ENCODE results near the gene UBXN11. TPM values are rescaled to one million over a fixed set of nuclear protein-coding genes. Genes with fewer than 3 reads are reported as not detected.

The UBXN11 gene
- total RNA-seq, 4 donors from 2014 or later, result 3.7 to 12.1 (median 10.5) TPM

DNA sequence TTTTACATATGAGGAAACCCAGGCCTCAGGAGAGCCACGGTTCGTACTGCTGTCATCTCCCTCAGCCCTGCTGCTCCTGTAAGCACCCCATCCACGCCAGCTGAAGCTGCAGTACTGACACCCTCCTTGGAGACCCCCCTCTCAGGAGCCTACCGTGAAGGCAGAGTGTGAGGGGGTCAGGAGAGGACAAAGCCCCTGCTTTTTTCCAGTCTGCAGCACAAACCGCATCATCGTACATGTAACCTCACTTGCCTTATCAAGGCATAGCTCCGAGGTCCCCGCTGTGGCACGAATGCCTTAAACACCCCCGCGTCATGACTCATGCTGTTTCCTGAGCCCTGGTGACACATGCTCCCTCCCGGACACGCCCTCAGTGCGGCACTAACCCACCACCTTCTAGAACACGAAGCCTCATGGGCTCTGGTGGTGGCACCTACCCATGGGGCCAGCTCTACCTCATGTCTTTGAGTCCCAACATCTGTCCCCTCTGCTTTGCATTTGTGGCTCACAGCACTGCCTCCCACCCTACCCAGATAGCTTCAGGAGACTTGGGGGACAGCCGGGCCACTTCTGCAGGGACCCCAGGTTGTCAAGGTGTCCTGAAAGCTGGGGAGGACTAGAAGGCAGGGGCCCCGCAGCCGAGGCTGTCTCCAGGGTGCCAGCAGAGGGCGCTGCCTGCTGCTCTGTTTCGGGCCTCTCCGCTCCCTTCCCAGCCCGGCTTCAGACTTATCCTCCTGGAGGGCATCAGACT is 21.7 kb downstream of the UBXN11 start:
- peak overlapping the region in 3 of 4 donors; percentile 95 to 97 (median 95) for H3K27ac ChIP-seq
- H3K9me3 ChIP-seq, result no peaks in the 10 kb centered on the region
- peaks cover 0 to 86% (median 38%) of the 10 kb centered on the region in 3 donors for H3K4me1 ChIP-seq
- H3K36me3 ChIP-seq, result no peaks in the 10 kb centered on the region
- no peaks in the 10 kb centered on the region for H3K27me3 ChIP-seq
- WGBS, 2 donors (ENCODE audit: low coverage in 1 of 2), result 16 to 32% methylated on average over 8 to 14 of the region's 22 CpGs
- no peak for TF ChIP-seq POLR2A (IDR thresholded peaks at IDR 0.05)
- peak; percentile 63 for TF ChIP-seq POLR2AphosphoS5 (IDR thresholded peaks at IDR 0.05)
- TF ChIP-seq, protein P1, sequence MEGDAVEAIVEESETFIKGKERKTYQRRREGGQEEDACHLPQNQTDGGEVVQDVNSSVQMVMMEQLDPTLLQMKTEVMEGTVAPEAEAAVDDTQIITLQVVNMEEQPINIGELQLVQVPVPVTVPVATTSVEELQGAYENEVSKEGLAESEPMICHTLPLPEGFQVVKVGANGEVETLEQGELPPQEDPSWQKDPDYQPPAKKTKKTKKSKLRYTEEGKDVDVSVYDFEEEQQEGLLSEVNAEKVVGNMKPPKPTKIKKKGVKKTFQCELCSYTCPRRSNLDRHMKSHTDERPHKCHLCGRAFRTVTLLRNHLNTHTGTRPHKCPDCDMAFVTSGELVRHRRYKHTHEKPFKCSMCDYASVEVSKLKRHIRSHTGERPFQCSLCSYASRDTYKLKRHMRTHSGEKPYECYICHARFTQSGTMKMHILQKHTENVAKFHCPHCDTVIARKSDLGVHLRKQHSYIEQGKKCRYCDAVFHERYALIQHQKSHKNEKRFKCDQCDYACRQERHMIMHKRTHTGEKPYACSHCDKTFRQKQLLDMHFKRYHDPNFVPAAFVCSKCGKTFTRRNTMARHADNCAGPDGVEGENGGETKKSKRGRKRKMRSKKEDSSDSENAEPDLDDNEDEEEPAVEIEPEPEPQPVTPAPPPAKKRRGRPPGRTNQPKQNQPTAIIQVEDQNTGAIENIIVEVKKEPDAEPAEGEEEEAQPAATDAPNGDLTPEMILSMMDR (IDR thresholded peaks at IDR 0.05), result peak in 3 of 4 experiments; percentile 52 to 71 (median 63)
- no peak for TF ChIP-seq EP300 (IDR thresholded peaks at IDR 0.05)
- H3K4me3 ChIP-seq, result no peak overlapping the region
- peak; percentile 33 for ATAC-seq

- Histone ChIP-seq H3K27ac (peak overlapping the region in 3 of 4 donors; percentile 95 to 97 (median 95)), H3K4me1 (peaks cover 0 to 88% (median 42%) of the 10 kb centered on the region in 3 donors), H3K27me3 (no peaks in the 10 kb centered on the region), H3K4me3 (no peak overlapping the region), H3K36me3 (no peaks in the 10 kb centered on the region), H3K9me3 (no peaks in the 10 kb centered on the region)
- TF ChIP-seq POLR2AphosphoS5 (IDR thresholded peaks at IDR 0.05) (no peak), POLR2A (IDR thresholded peaks at IDR 0.05) (no peak), EP300 (IDR thresholded peaks at IDR 0.05) (no peak)
- TF ChIP-seq, protein P1 (IDR thresholded peaks at IDR 0.05), result no peak
- WGBS, 2 donors (ENCODE audit: low coverage in 1 of 2), result 71 to 90% methylated on average over 3 of the region's 12 CpGs
- no peak for ATAC-seq
These were observed 22.4 kb downstream of the UBXN11 start for GRCh38 chr1:26283871-26284596.

DNA sequence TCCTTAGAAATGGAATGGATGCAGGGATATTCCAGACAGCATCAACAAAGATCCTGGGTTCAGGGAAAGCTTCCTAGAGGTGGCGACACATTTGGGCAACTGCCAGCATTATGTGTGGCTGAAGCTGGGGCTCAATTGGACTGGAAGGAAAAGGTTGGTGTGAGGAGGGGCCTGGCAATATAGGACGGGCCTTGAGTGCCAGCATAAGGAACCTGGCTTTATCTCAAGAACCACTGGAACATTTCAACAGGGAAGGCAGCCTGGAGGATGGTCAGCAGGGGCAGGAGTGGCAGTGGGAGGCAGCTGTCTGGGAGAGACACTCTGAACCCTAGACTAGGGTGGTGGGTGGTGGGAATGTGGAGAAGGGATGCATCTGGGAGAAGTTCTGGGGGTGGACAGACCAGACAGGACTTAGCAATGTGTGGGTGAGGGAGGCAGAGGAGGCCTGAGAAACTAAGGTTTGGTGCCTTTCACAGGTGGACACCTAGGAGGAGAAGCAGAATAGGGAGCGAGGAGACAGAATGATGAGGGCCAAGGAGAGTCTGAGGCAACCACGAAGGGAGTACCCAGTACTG is 23.1 kb downstream of the UBXN11 start:
- Histone ChIP-seq H3K27ac (peak overlapping the region in 3 of 4 donors; percentile 95 to 97 (median 95)), H3K9me3 (no peaks in the 10 kb centered on the region), H3K4me3 (no peak overlapping the region), H3K27me3 (no peaks in the 10 kb centered on the region), H3K36me3 (no peaks in the 10 kb centered on the region), H3K4me1 (peaks cover 0 to 89% (median 48%) of the 10 kb centered on the region in 3 donors)
- no peak for TF ChIP-seq POLR2A (IDR thresholded peaks at IDR 0.05)
- TF ChIP-seq, protein P1 (IDR thresholded peaks at IDR 0.05), result no peak
- TF ChIP-seq EP300 (IDR thresholded peaks at IDR 0.05), result no peak
- 33 to 65% methylated on average over 2 to 4 of the region's 4 CpGs for WGBS, 2 donors (ENCODE audit: low coverage in 1 of 2)
- ATAC-seq, result no peak

GRCh38 chr1:26282401-26282918 is 24.0 kb downstream of the UBXN11 start:
- no peaks in the 10 kb centered on the region for H3K36me3 ChIP-seq
- H3K4me1 ChIP-seq, result peaks cover 0 to 89% (median 51%) of the 10 kb centered on the region in 3 donors
- no peak for ATAC-seq
- TF ChIP-seq EP300 (IDR thresholded peaks at IDR 0.05) (no peak), POLR2A (IDR thresholded peaks at IDR 0.05) (no peak), POLR2AphosphoS5 (IDR thresholded peaks at IDR 0.05) (no peak)
- TF ChIP-seq, protein P1 (IDR thresholded peaks at IDR 0.05), result no peak
- peak overlapping the region in 3 of 4 donors; percentile 95 to 97 (median 95) for H3K27ac ChIP-seq
- 0% methylated on average over 1 of the region's 22 CpGs; no CpG with 5 or more reads in 1 of the 2 donors for WGBS, 2 donors (ENCODE audit: low coverage in 1 of 2)
- no peak overlapping the region for H3K4me3 ChIP-seq
- H3K9me3 ChIP-seq, result no peaks in the 10 kb centered on the region
- no peaks in the 10 kb centered on the region for H3K27me3 ChIP-seq

Measured in gastroesophageal sphincter (tissue), 4 donors.